H9 (cell line): ENCODE measurements around the gene SLC1A1. TPM values are rescaled to one million over a fixed set of nuclear protein-coding genes. Genes with fewer than 3 reads are reported as not detected.

ENCODE experiments used
- DNase-seq: peaks from one replicate; pipeline ENCODE4 v3.0.0-alpha.2; 2017
- H2AFZ ChIP-seq: one replicate; pipeline ENCODE4 v1.6.1; 2013; ENCODE audit warnings: mild to moderate bottlenecking, low read length, control low read depth, moderate library complexity
- H2AK5ac ChIP-seq: 2 replicates; pipeline ENCODE4 v1.6.1; 2013; ENCODE audit warnings: low read length, control low read depth, mixed read lengths; ENCODE audit not compliant: insufficient read length
- H2BK120ac ChIP-seq: one replicate; pipeline ENCODE4 v1.6.1; 2013; ENCODE audit warnings: low read depth, mild to moderate bottlenecking, low read length, control low read depth, inconsistent platforms; ENCODE audit not compliant: poor library complexity, severe bottlenecking
- H2BK12ac ChIP-seq: 2 replicates; pipeline ENCODE4 v1.6.1; 2013; ENCODE audit warnings: low read length, control low read depth, mixed read lengths, low read depth; ENCODE audit not compliant: insufficient read length
- H2BK15ac ChIP-seq: 2 replicates; pipeline ENCODE4 v1.6.1; 2013; ENCODE audit warnings: low read depth, low read length, control low read depth
- H2BK20ac ChIP-seq: one replicate; pipeline ENCODE4 v1.6.1; 2013; ENCODE audit warnings: low read depth, mild to moderate bottlenecking, low read length, control low read depth, inconsistent platforms; ENCODE audit not compliant: poor library complexity, severe bottlenecking
- H2BK5ac ChIP-seq: 2 replicates; pipeline ENCODE4 v1.6.1; 2013; ENCODE audit warnings: low read length, control low read depth, mixed read lengths; ENCODE audit not compliant: insufficient read length
- H3K14ac ChIP-seq: 2 replicates; pipeline ENCODE4 v1.6.1; 2013; ENCODE audit warnings: low read length, control low read depth; ENCODE audit not compliant: insufficient read depth
- H3K18ac ChIP-seq: 2 replicates; pipeline ENCODE4 v1.6.1; 2013; ENCODE audit warnings: low read depth, mild to moderate bottlenecking, mixed read lengths, low read length, control low read depth; ENCODE audit not compliant: insufficient read length
- H3K23ac ChIP-seq: 2 replicates; pipeline ENCODE4 v1.6.1; 2013; ENCODE audit warnings: low read length, control low read depth, mixed read lengths, low read depth; ENCODE audit not compliant: insufficient read length
- H3K23me2 ChIP-seq: 2 replicates; pipeline ENCODE4 v1.6.1; 2013; ENCODE audit warnings: low read depth, mild to moderate bottlenecking, mixed read lengths, low read length, control low read depth; ENCODE audit not compliant: insufficient read length, poor library complexity, severe bottlenecking
- H3K27ac ChIP-seq: 2 replicates; pipeline ENCODE4 v1.5.1; 2013; ENCODE audit warnings: low read length, control low read depth, mixed read lengths, low read depth; ENCODE audit not compliant: insufficient read length
- H3K27me3 ChIP-seq: 2 replicates; pipeline ENCODE4 v1.6.1; 2013; ENCODE audit warnings: low read length, control low read depth, inconsistent platforms; ENCODE audit not compliant: insufficient read depth
- H3K4ac ChIP-seq: 2 replicates; pipeline ENCODE4 v1.6.1; 2013; ENCODE audit warnings: low read depth, mild to moderate bottlenecking, control low read depth, inconsistent platforms, low read length, moderate library complexity
- H3K4me1 ChIP-seq: 2 replicates; pipeline ENCODE4 v1.6.1; 2013; ENCODE audit warnings: low read length, control low read depth, inconsistent platforms; ENCODE audit not compliant: insufficient read depth
- H3K4me2 ChIP-seq: 2 replicates; pipeline ENCODE4 v1.6.1; 2013; ENCODE audit warnings: low read length, control low read depth, mixed read lengths; ENCODE audit not compliant: insufficient read length, insufficient read depth
- H3K56ac ChIP-seq: 2 replicates; pipeline ENCODE4 v1.6.1; 2013; ENCODE audit warnings: low read depth, mild to moderate bottlenecking, mixed read lengths, low read length, control low read depth; ENCODE audit not compliant: insufficient read length
- H3K79me1 ChIP-seq: 2 replicates; pipeline ENCODE4 v1.6.1; 2013; ENCODE audit warnings: low read depth, mild to moderate bottlenecking, moderate library complexity, low read length, control low read depth, inconsistent platforms; ENCODE audit not compliant: insufficient read depth, poor library complexity, severe bottlenecking
- H3K79me2 ChIP-seq: 2 replicates; pipeline ENCODE4 v1.6.1; 2013; ENCODE audit warnings: low read length, control low read depth, inconsistent platforms; ENCODE audit not compliant: insufficient read depth
- H3K9ac ChIP-seq: 2 replicates; pipeline ENCODE4 v1.6.1; 2013; ENCODE audit warnings: low read length, control low read depth, mixed read lengths; ENCODE audit not compliant: insufficient read length; ENCODE audit errors: extremely low read depth
- H3K9me3 ChIP-seq: one replicate; pipeline ENCODE4 v1.6.1; 2013; ENCODE audit warnings: low read depth, low read length, inconsistent platforms; ENCODE audit not compliant: control insufficient read depth
- H3T11ph ChIP-seq: one replicate; pipeline ENCODE4 v1.6.1; 2013; ENCODE audit warnings: mild to moderate bottlenecking, low read length, control low read depth, inconsistent platforms
- H4K20me1 ChIP-seq: one replicate; pipeline ENCODE4 v1.6.1; 2013; ENCODE audit not compliant: control insufficient read depth, insufficient read length, insufficient read depth
- H4K5ac ChIP-seq: 2 replicates; pipeline ENCODE4 v1.6.1; 2013; ENCODE audit warnings: low read depth, mild to moderate bottlenecking, mixed read lengths, low read length, control low read depth; ENCODE audit not compliant: insufficient read length
- H4K8ac ChIP-seq: replicated peaks from 2 replicates; pipeline ENCODE4 v1.6.1; 2013; ENCODE audit warnings: low read length, control low read depth, mixed read lengths, low read depth; ENCODE audit not compliant: insufficient read length
- H4K91ac ChIP-seq: 2 replicates; pipeline ENCODE4 v1.6.1; 2013; ENCODE audit warnings: low read depth, mild to moderate bottlenecking, moderate library complexity, mixed read lengths, low read length, control low read depth; ENCODE audit not compliant: insufficient read length
- H3K27ac Mint-ChIP-seq, 3 experiments: 2 replicates in 2 of 3; 3 replicates in 1 of 3; pipeline ENCODE4 v1.8.0; 2020 to 2021; ENCODE audit warnings: mixed read lengths in 3 of 3, mild to moderate bottlenecking in 1 of 3, moderate library complexity in 1 of 3
- H3K27me3 Mint-ChIP-seq: 2 replicates; pipeline ENCODE4 v1.8.0; 2021; ENCODE audit warnings: low read depth, mild to moderate bottlenecking, moderate library complexity, mixed read lengths
- H3K36me3 Mint-ChIP-seq, 3 experiments: 2 replicates in 2 of 3; 3 replicates in 1 of 3; pipeline ENCODE4 v1.8.0; 2020 to 2021; ENCODE audit warnings: low read depth in 3 of 3, mixed read lengths in 3 of 3; ENCODE audit not compliant: insufficient read depth in 1 of 3
- H3K4me1 Mint-ChIP-seq, 2 experiments: 2 replicates each; pipeline ENCODE4 v1.8.0; 2020; ENCODE audit warnings: mixed read lengths in 2 of 2
- H3K4me3 Mint-ChIP-seq, 2 experiments: 2 replicates in 1 of 2; 3 replicates in 1 of 2; pipeline ENCODE4 v1.8.0; 2020 to 2021; ENCODE audit warnings: mild to moderate bottlenecking in 2 of 2, mixed read lengths in 2 of 2, moderate library complexity in 1 of 2
- H3K9me3 Mint-ChIP-seq, 2 experiments: 2 replicates in 1 of 2; 3 replicates in 1 of 2; pipeline ENCODE4 v1.8.0; 2020; ENCODE audit warnings: mild to moderate bottlenecking in 2 of 2, mixed read lengths in 2 of 2, moderate library complexity in 1 of 2
- WGBS: extraction: QIAGEN DNeasy Blood & Tissue Kit; methylation state at CpG from one replicate; pipeline ENCODE4 v1.1.7; 2013; ENCODE audit warnings: missing lambda C conversion rate, low lambda C conversion rate, mixed read lengths; ENCODE audit not compliant: insufficient read length; ENCODE audit errors: extremely low coverage; 5-methylcytosine and 5-hydroxymethylcytosine counted together
- total RNA-seq: library from RNA; stranded (reverse); gene quantifications from 2 replicates; pipeline ENCODE4 v1.2.1, GENCODE V29; 2021
- TF ChIP-seq, protein P1 (sequence below): fragments of 200-600 bp; sonication (generic); conservative IDR thresholded peaks from 3 replicates; pipeline ENCODE4 v1.8.0; 2021; ENCODE audit warnings: antibody characterized with exemption, mild to moderate bottlenecking

The SLC1A1 gene
- total RNA-seq, 1 experiment from 2014 or later = 4.7 TPM

DNA sequence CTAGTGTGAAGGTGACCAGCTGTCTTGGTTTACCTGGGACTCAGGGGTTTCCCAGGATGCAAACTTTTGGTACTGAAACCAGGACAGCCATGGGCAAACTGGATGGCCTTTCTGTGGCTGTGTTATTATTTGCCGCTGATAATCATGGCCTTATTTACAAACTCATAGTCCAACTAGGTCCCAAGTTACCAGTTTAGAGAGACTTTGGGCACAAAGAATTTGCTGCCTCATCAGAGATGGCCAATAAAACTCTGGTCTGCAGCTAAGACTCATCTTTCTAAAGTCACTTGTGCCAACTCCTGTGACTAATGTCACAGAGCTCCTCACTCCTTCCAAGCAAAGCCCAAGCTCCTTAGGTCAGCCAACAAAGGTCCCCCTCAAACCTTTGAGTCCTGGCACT is 124.4 kb downstream of the SLC1A1 start:
- no peak for DNase-seq
- H2BK15ac ChIP-seq = no peak overlapping the region
- H4K8ac ChIP-seq = no peak overlapping the region
- no peak overlapping the region for H3K4ac ChIP-seq
- H3K4me3 Mint-ChIP-seq = no peak overlapping the region
- no peaks in the 10 kb centered on the region for H3K79me2 ChIP-seq
- H3K27me3 Mint-ChIP-seq = no peaks in the 10 kb centered on the region; the same call in 1 of the 2 replicates
- no peaks in the 10 kb centered on the region for H3K23me2 ChIP-seq
- H2BK12ac ChIP-seq = no peak overlapping the region
- TF ChIP-seq, protein P1, sequence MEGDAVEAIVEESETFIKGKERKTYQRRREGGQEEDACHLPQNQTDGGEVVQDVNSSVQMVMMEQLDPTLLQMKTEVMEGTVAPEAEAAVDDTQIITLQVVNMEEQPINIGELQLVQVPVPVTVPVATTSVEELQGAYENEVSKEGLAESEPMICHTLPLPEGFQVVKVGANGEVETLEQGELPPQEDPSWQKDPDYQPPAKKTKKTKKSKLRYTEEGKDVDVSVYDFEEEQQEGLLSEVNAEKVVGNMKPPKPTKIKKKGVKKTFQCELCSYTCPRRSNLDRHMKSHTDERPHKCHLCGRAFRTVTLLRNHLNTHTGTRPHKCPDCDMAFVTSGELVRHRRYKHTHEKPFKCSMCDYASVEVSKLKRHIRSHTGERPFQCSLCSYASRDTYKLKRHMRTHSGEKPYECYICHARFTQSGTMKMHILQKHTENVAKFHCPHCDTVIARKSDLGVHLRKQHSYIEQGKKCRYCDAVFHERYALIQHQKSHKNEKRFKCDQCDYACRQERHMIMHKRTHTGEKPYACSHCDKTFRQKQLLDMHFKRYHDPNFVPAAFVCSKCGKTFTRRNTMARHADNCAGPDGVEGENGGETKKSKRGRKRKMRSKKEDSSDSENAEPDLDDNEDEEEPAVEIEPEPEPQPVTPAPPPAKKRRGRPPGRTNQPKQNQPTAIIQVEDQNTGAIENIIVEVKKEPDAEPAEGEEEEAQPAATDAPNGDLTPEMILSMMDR = no peak
- no peak overlapping the region for H2AK5ac ChIP-seq
- no peak overlapping the region for H3K9ac ChIP-seq
- no peak overlapping the region for H2BK5ac ChIP-seq
- no peak overlapping the region for H3T11ph ChIP-seq
- no peak overlapping the region for H2BK120ac ChIP-seq
- no peak overlapping the region for H3K27ac ChIP-seq
- no peak overlapping the region for H2AFZ ChIP-seq
- H3K4me1 Mint-ChIP-seq = peaks cover 7 to 8% of the 10 kb centered on the region in 2 experiments
- H3K9me3 Mint-ChIP-seq = peaks cover 0 to 1% of the 10 kb centered on the region in 2 experiments; a peak in 1 of 5 replicates
- no peak overlapping the region for H3K4me2 ChIP-seq
- H2BK20ac ChIP-seq = no peak overlapping the region
- H3K18ac ChIP-seq = no peak overlapping the region
- H3K36me3 Mint-ChIP-seq = no peaks in the 10 kb centered on the region
- H3K14ac ChIP-seq = no peak overlapping the region
- H3K23ac ChIP-seq = no peak overlapping the region
- no peak overlapping the region for H3K27ac Mint-ChIP-seq
- H3K79me1 ChIP-seq = no peaks in the 10 kb centered on the region
- no peak overlapping the region for H4K5ac ChIP-seq
- H4K91ac ChIP-seq = no peak overlapping the region
- no peaks in the 10 kb centered on the region for H3K27me3 ChIP-seq
- H3K56ac ChIP-seq = no peak overlapping the region
- WGBS = no CpG with 5 or more reads among the region's 1 CpG
- H3K9me3 ChIP-seq = no peaks in the 10 kb centered on the region
- no peaks in the 10 kb centered on the region for H4K20me1 ChIP-seq
- no peaks in the 10 kb centered on the region; the same call in 1 of the 2 replicates for H3K4me1 ChIP-seq
